Left cardiac atrium (tissue), 4 donors: ENCODE data around the gene MORN1. TPM values are rescaled to one million over a fixed set of nuclear protein-coding genes. Genes with fewer than 3 reads are reported as not detected.
"Not testable (repeated sequence)": the region's sequence is repeated elsewhere in the genome, so short reads cannot be mapped to it uniquely, and the experiment has no call there.

Experiments used
- ATAC-seq, 2 donors: fragments of 200-7000 bp; cut with Tn5 transposase; one replicate each; pipeline ENCODE4 v1.9.1; 2020; ENCODE audit warnings: mild to moderate bottlenecking in 2 of 2, moderate library complexity in 2 of 2
- DNase-seq: peaks from one replicate; pipeline ENCODE4 v3.0.0-alpha.2; 2020
- intact Hi-C, 2 donors: fragments of 100-400 bp; cut with DNase I; formaldehyde crosslinking; loops; one replicate each; pipeline versions ENCODE4 v1.14.1 to v1.15.1; 2022 to 2023
- total RNA-seq, 2 donors: library from RNA; stranded (reverse); fragmentation: NEBNext Ultra II Directional; extraction: Animal tissue kit (Norgen Biotek cat#: 25700); gene quantifications; one replicate each; pipeline ENCODE4 v1.2.1, GENCODE V29; 2021
- donor health status: DM: no; HTN: yes; CAD: no.
- donor health status: DM: no; HTN: yes; CAD: no; lungs with severe emphysema.
- donor health status: DM: yes; HTN: yes; CAD: no.
- donor health status: Dilated cardiomyopathy.

The MORN1 gene
- total RNA-seq, 2 donors from 2014 or later = 3.7 to 4.9 TPM

GRCh38 chr1:2307064-2307605 lies 84.2 kb downstream of the MORN1 start:
- intact Hi-C loops = loop anchor here in 1 of 2 donors (10.0 kb wide), 1 partner anchor 72 kb away; no protein-coding TSS in a partner anchor
- no peak for ATAC-seq

GRCh38 chr1:2306151-2306978 lies 85.0 kb downstream of the MORN1 start:
- DNase-seq (no peak), ATAC-seq (no peak)
- intact Hi-C loops = loop anchor here in 1 of 2 donors (10.0 kb wide), 1 partner anchor 72 kb away; no protein-coding TSS in a partner anchor

More at GRCh38 chr1:2307064-2307605, 84.2 kb downstream of the MORN1 start:
- no peak for DNase-seq

GRCh38 chr1:2304921-2305681 lies 86.3 kb downstream of the MORN1 start:
- ATAC-seq (peak; percentile 2 to 9), DNase-seq (no peak)
- intact Hi-C loops = loop anchor here (5.0 to 10.0 kb wide), 2 partner anchors 70 to 73 kb away; no protein-coding TSS in a partner anchor

- intact Hi-C loops = loop anchor here (5.0 to 10.0 kb wide), 2 partner anchors 69 to 72 kb away; no protein-coding TSS in a partner anchor
- ATAC-seq (no peak), DNase-seq (no peak)
Measured at GRCh38 chr1:2304282-2304681, 87.1 kb downstream of the MORN1 start.

GRCh38 chr1:2303781-2304180 lies 87.6 kb downstream of the MORN1 start:
- ATAC-seq (no peak), DNase-seq (no peak)
- intact Hi-C loops = loop anchor here (5.0 to 10.0 kb wide), 2 partner anchors 69 to 71 kb away; no protein-coding TSS in a partner anchor

GRCh38 chr1:2303016-2303775 lies 88.2 kb downstream of the MORN1 start:
- DNase-seq = no peak
- no peak for ATAC-seq
- intact Hi-C loops = loop anchor here (5.0 to 10.0 kb wide), 2 partner anchors 68 to 71 kb away; no protein-coding TSS in a partner anchor

GRCh38 chr1:2302292-2302925 lies 88.9 kb downstream of the MORN1 start:
- DNase-seq (no peak), ATAC-seq (no peak)
- intact Hi-C loops = loop anchor here (5.0 to 10.0 kb wide), 2 partner anchors 68 to 70 kb away; no protein-coding TSS in a partner anchor

- no peak for DNase-seq
Measured at GRCh38 chr1:2301607-2302291, 89.6 kb downstream of the MORN1 start.

GRCh38 chr1:2300851-2301606 lies 90.3 kb downstream of the MORN1 start:
- ATAC-seq (peak; percentile 53 to 66), DNase-seq (peak; percentile 93)
- intact Hi-C loops = loop anchor here (5.0 to 10.0 kb wide), 2 partner anchors 66 to 69 kb away; no protein-coding TSS in a partner anchor

More at GRCh38 chr1:2301607-2302291, 89.6 kb downstream of the MORN1 start:
- ATAC-seq = no peak
- intact Hi-C loops = loop anchor here (5.0 to 10.0 kb wide), 2 partner anchors 67 to 69 kb away; no protein-coding TSS in a partner anchor

- intact Hi-C loops = loop anchor here (5.0 to 10.0 kb wide), 2 partner anchors 65 to 68 kb away; no protein-coding TSS in a partner anchor
- DNase-seq (no peak), ATAC-seq (peak in 1 of 2 donors; percentile 5)
Measured at GRCh38 chr1:2300004-2300771, 91.2 kb downstream of the MORN1 start.

- intact Hi-C loops = no loop called here
- ATAC-seq (peak; percentile 53 to 79), DNase-seq (peak; percentile 79)
Measured at GRCh38 chr1:2299131-2299627, 92.2 kb downstream of the MORN1 start.

GRCh38 chr1:2298685-2299084 lies 92.7 kb downstream of the MORN1 start:
- ATAC-seq = no peak
- intact Hi-C loops = no loop called here
- DNase-seq = no peak

GRCh38 chr1:2297246-2298011 lies 93.9 kb downstream of the MORN1 start:
- intact Hi-C loops = no loop called here
- ATAC-seq = no peak

GRCh38 chr1:2296614-2297013 lies 94.7 kb downstream of the MORN1 start:
- intact Hi-C loops = no loop called here
- ATAC-seq (no peak), DNase-seq (no peak)

More at GRCh38 chr1:2297246-2298011, 93.9 kb downstream of the MORN1 start:
- DNase-seq = no peak

- intact Hi-C loops, DNase-seq: not testable (repeated sequence)
Measured at GRCh38 chr1:2296211-2296610, 95.1 kb downstream of the MORN1 start.

More at GRCh38 chr1:2296211-2296610, 95.1 kb downstream of the MORN1 start:
- not testable (repeated sequence) for ATAC-seq
